Mesodermal cell (in vitro differentiated cells): ENCODE results near the gene CASQ2.

Experiments
- H3K27ac ChIP-seq: 2 replicates; pipeline ENCODE4 v1.7.0; 2013; ENCODE audit warnings: mild to moderate bottlenecking, low read depth, low read length, moderate library complexity; ENCODE audit not compliant: severe bottlenecking
- H3K36me3 ChIP-seq: 2 replicates; pipeline ENCODE4 v1.7.1; 2013; ENCODE audit warnings: mild to moderate bottlenecking, low read length, moderate library complexity; ENCODE audit not compliant: control insufficient read depth, insufficient read depth
- H3K4me1 ChIP-seq: one replicate; pipeline ENCODE4 v1.7.1; 2013; ENCODE audit warnings: mild to moderate bottlenecking, low read length; ENCODE audit not compliant: insufficient read depth, control insufficient read depth, poor library complexity, severe bottlenecking
- H3K4me3 ChIP-seq: 2 replicates; pipeline ENCODE4 v1.7.0; 2013; ENCODE audit warnings: low read length, control low read depth, mild to moderate bottlenecking; ENCODE audit not compliant: insufficient read depth, poor library complexity, severe bottlenecking; ENCODE audit errors: extremely low read depth
- H3K9me3 ChIP-seq: 2 replicates; pipeline ENCODE4 v1.7.1; 2013; ENCODE audit warnings: mild to moderate bottlenecking, low read length, moderate library complexity; ENCODE audit not compliant: control insufficient read depth
- WGBS, 2 experiments: methylation state at CpG; one replicate each; pipeline ENCODE4 v1.1.5; 2013; ENCODE audit warnings: missing lambda C conversion rate in 2 of 2; ENCODE audit not compliant: insufficient coverage in 2 of 2; 5-methylcytosine and 5-hydroxymethylcytosine counted together

CASQ2 gene

GRCh38 chr1:115757326-115757725 lies 11.2 kb downstream of the CASQ2 start:
- Histone ChIP-seq H3K9me3 (no peaks in the 10 kb centered on the region), H3K36me3 (no peaks in the 10 kb centered on the region), H3K4me3 (no peak overlapping the region), H3K4me1 (no peaks in the 10 kb centered on the region), H3K27ac (no peak overlapping the region)
- WGBS, 2 experiments = 80% methylated on average over 1 of the region's 3 CpGs; no CpG with 5 or more reads in 1 of the 2 experiments

DNA sequence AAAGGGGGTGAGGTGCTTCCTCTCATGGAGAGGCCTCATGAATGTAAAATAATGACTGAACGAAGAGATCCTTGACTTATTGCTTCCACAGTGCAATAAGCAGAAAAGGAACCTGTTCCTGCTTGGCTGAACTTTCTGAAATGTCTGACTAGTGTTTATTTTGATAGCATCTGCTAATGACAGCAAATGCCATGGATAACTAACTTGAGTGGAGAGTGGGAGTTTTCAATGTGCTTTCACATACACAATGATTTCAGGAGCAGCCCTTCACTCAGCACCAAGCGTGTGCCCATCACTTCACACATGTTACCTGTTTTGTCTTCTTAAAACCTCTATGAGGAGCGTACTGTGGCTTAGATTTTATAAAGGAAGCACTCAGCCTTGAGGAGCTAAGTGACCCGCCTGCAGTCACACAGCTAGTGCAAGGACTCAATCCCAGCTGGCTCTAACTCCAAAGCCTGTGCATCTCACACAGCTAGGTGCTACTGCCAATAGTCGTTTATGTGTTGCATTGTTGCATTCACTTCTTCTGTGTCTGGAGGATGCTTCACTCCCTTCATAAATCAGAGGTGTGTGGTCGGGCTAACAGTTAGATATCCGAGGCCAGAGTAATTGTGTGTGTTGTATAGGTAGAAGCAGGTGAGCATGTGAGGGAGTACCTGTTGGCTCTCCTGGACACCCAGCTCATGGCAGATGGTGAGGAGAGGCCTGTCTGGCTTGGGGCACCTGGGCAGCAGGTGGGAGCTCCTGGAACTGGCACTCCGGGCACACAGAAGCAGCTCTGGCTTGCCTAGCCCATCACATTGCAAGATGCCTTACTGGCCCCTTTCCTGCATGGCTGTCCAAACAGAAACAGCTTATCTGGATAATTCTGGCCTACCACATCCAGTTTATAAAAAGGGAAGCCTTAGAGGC lies 12.8 kb downstream of the CASQ2 start:
- WGBS, 2 experiments = 86 to 87% methylated on average over 4 to 5 of the region's 8 CpGs
- Histone ChIP-seq H3K4me3 (no peak overlapping the region), H3K4me1 (no peaks in the 10 kb centered on the region), H3K36me3 (no peaks in the 10 kb centered on the region), H3K9me3 (no peaks in the 10 kb centered on the region), H3K27ac (no peak overlapping the region)

- Histone ChIP-seq H3K9me3 (no peaks in the 10 kb centered on the region), H3K36me3 (no peaks in the 10 kb centered on the region), H3K4me3 (no peak overlapping the region), H3K4me1 (no peaks in the 10 kb centered on the region), H3K27ac (no peak overlapping the region)
- 67 to 93% methylated on average over 5 to 7 of the region's 8 CpGs for WGBS, 2 experiments
Measured at GRCh38 chr1:115753830-115754229, 14.7 kb downstream of the CASQ2 start.

GRCh38 chr1:115753361-115753760 lies 15.2 kb downstream of the CASQ2 start:
- no peaks in the 10 kb centered on the region for H3K9me3 ChIP-seq
- no peaks in the 10 kb centered on the region for H3K36me3 ChIP-seq
- no peak overlapping the region for H3K27ac ChIP-seq
- WGBS, 2 experiments = 86 to 96% methylated on average over 1 to 2 of the region's 7 CpGs
- no peak overlapping the region for H3K4me3 ChIP-seq
- peaks cover 4% of the 10 kb centered on the region for H3K4me1 ChIP-seq

GRCh38 chr1:115748401-115749150 lies 19.9 kb downstream of the CASQ2 start:
- Histone ChIP-seq H3K4me3 (no peak overlapping the region), H3K36me3 (no peaks in the 10 kb centered on the region), H3K27ac (peak overlapping the region; percentile 84), H3K9me3 (no peaks in the 10 kb centered on the region), H3K4me1 (peaks cover 8% of the 10 kb centered on the region)
- 0 to 87% methylated on average over 1 to 2 of the region's 5 CpGs for WGBS, 2 experiments

GRCh38 chr1:115746021-115746690 lies 22.4 kb downstream of the CASQ2 start:
- Histone ChIP-seq H3K27ac (no peak overlapping the region), H3K36me3 (no peaks in the 10 kb centered on the region), H3K4me1 (peaks cover 8% of the 10 kb centered on the region), H3K4me3 (no peak overlapping the region), H3K9me3 (no peaks in the 10 kb centered on the region)
- 92% methylated on average over 3 of the region's 5 CpGs; no CpG with 5 or more reads in 1 of the 2 experiments for WGBS, 2 experiments

- H3K4me3 ChIP-seq = no peak overlapping the region
- no peaks in the 10 kb centered on the region for H3K9me3 ChIP-seq
- H3K27ac ChIP-seq = no peak overlapping the region
- 80 to 86% methylated on average over 1 of the region's 3 CpGs for WGBS, 2 experiments
- peaks cover 8% of the 10 kb centered on the region for H3K4me1 ChIP-seq
- no peaks in the 10 kb centered on the region for H3K36me3 ChIP-seq
Measured at GRCh38 chr1:115744646-115745275, 23.8 kb downstream of the CASQ2 start.

DNA sequence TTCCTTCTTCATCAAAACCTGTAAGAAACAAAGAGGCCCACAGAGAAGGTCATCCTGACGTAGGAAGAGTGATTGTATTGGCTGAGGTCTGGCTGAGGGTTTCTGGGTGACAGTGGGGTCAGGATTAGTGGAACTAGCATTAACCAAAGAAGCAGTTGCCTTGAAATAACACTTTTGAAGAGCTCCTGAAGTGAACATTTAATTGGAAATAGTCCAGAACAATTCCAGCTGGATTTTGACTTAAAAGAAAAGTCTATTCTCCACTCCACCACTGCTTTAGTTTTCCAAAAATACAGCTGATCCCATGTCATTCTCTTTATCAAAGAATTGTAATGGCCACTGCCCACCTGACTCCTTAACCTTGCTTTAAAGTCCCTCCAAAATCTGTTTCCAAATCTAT lies 27.7 kb downstream of the CASQ2 start:
- Histone ChIP-seq H3K36me3 (no peaks in the 10 kb centered on the region), H3K4me1 (no peaks in the 10 kb centered on the region), H3K9me3 (no peaks in the 10 kb centered on the region), H3K4me3 (no peak overlapping the region), H3K27ac (no peak overlapping the region)
- WGBS, 2 experiments = 67 to 80% methylated on average over 1 of the region's 1 CpG

GRCh38 chr1:115732316-115732715 lies 36.2 kb downstream of the CASQ2 start:
- H3K4me1 ChIP-seq = peaks cover 11% of the 10 kb centered on the region
- H3K36me3 ChIP-seq = no peaks in the 10 kb centered on the region
- H3K27ac ChIP-seq = no peak overlapping the region
- H3K9me3 ChIP-seq = no peaks in the 10 kb centered on the region
- 67 to 80% methylated on average over 1 of the region's 4 CpGs for WGBS, 2 experiments
- H3K4me3 ChIP-seq = no peak overlapping the region

DNA sequence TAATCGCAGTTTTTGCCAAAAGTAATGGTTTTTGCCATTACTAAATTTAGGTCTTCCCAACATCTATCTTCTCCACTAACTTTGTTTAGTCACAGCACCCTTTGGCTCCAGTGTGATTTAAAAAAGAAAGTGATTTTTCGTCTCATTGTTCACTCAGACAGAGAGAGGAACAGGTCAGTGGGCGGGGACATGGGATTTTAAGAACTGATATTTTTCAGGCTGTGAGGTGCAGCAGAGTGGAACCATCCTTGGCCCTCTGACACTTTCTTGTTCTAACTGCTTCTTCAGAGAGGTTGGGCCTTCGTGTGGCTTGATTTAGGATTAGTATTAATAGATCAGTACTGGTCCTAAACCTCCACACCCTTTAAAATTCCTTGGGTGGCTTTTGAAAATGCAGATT lies 38.8 kb downstream of the CASQ2 start:
- Histone ChIP-seq H3K9me3 (no peaks in the 10 kb centered on the region), H3K36me3 (no peaks in the 10 kb centered on the region), H3K4me1 (peaks cover 28% of the 10 kb centered on the region), H3K4me3 (no peak overlapping the region), H3K27ac (no peak overlapping the region)
- 56 to 66% methylated on average over 2 to 3 of the region's 4 CpGs for WGBS, 2 experiments
